ENCODE measurements around the gene TMEM171.
A peak's percentile ranks its signal among the peaks of the same experiment; 100 is the strongest.

Gene TMEM171

GRCh38 chr5:73121119-73121463 is 716 bp downstream of the TMEM171 start:
- no peak for DNase-seq

DNA sequence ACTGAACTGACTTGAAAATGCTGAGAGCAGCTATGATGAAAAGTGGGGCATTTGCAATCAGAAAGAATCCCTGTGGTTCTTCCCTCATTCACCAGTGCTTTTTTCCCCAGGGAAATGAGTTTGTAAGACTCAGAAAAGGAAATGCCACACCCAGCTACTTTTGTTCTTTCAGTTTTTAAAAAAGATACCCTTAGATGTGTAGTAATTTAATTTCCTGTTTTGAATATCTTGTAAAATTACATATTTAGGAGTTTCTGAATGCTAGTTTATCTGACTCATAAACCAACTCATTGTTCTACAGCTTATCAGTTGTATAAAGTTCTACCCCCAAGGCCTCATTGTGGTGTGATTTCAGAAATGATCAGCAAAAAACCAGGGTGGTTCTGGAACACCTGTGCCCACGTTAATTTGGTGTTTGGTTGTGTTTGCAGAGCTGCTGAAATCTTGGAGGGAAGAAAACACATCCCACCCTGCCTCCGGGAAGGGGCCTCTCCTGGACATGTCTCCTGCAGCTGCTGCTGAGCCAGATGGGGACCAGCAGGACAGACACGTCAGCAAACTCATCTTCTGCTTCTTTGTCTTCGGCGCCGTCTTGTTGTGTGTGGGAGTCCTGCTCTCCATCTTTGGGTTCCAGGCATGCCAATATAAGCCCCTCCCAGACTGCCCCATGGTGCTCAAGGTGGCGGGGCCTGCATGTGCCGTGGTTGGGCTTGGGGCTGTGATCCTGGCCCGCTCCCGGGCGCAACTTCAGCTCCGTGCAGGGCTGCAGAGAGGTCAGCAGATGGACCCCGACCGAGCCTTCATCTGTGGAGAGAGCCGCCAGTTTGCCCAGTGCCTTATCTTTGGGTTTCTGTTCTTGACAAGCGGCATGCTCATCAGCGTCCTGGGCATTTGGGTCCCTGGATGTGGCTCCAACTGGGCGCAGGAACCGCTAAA is 2.8 kb downstream of the TMEM171 start:
- no peak for DNase-seq

GRCh38 chr5:73125289-73125688 is 4.9 kb downstream of the TMEM171 start:
- no peak for DNase-seq

GRCh38 chr5:73126381-73126780 is 6.0 kb downstream of the TMEM171 start:
- no peak for DNase-seq

DNA sequence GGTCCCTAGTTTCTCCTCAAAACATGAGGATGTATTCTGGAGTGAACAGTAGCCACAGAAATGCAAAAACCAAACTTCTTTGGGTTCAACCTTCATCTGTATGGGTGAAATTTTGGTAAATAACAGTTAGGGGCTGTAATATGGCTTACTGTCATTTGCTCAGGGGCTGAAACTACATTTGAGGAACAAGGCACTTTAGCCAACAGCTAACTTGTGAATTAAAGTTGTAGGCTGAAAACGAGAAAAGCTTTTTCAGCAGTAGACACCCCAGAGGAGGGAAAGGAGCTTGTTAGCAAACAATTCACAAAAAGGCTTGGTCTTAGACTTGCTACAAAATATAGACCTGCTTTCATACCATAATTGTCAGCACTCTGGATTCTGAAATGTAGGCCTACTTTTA is 6.6 kb downstream of the TMEM171 start:
- no peak for DNase-seq

- no peak for DNase-seq
Observed at GRCh38 chr5:73129143-73129542, 8.8 kb downstream of the TMEM171 start.

- DNase-seq = no peak
Observed at GRCh38 chr5:73130811-73131210, 10.4 kb downstream of the TMEM171 start.

DNA sequence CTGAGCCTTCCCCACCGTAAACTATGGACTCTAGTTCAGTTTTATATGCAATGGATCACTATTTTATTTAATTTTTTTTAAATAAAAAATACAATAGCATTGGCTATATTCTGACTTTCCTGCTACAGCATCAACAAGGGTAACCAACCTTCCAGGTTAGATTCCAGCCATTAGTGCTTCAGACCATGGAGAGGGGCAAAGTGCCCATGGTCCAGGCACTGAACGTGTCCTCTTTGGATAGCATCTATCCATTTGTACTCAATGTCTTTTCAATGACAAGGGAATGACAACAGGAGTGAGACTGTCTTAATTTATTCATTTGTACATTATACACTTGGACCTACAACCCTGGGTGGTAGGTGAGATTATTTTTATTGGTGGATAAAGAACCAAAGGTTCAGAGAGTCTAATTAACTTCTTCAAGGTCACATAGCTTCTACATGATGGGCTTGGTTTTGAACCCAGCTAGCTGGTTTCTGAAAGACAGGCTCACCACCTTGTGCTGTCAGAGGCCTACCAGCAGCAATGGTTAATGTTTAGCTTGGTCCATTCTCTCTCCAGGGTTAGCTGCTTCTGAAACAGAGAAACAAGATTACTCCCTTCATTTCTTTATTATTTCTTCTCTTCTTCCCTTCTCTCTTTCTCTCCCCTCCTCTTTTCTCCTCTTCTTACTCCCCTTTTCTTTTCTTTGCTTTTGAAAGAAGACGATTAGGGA is 11.5 kb downstream of the TMEM171 start:
- no peak for DNase-seq

DNA sequence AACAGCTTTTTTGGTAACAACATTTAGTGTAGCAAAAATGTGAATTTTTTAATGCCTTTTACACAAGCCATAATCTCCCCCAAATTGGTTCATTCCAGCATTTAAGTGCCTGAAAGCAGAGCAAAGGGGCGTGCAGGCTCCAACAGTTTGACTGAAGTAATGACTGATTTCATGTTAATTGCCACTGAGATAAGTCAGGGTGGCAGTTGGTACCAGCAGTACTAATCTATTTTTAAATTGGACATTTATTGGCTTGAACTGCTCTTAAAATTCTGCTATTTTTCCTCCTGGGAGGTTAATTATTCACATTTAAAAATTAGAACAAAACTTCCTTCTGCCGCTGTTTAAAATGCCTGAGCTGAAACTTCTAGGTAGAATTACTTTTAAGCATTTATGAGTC is 12.4 kb downstream of the TMEM171 start:
- DNase-seq = no peak

GRCh38 chr5:73135021-73135420 is 14.6 kb downstream of the TMEM171 start:
- DNase-seq = no peak

GRCh38 chr5:73135429-73136054 is 15.2 kb downstream of the TMEM171 start:
- DNase-seq = peak; percentile 49

- DNase-seq = no peak
Observed at GRCh38 chr5:73136055-73136562, 15.7 kb downstream of the TMEM171 start.

DNA sequence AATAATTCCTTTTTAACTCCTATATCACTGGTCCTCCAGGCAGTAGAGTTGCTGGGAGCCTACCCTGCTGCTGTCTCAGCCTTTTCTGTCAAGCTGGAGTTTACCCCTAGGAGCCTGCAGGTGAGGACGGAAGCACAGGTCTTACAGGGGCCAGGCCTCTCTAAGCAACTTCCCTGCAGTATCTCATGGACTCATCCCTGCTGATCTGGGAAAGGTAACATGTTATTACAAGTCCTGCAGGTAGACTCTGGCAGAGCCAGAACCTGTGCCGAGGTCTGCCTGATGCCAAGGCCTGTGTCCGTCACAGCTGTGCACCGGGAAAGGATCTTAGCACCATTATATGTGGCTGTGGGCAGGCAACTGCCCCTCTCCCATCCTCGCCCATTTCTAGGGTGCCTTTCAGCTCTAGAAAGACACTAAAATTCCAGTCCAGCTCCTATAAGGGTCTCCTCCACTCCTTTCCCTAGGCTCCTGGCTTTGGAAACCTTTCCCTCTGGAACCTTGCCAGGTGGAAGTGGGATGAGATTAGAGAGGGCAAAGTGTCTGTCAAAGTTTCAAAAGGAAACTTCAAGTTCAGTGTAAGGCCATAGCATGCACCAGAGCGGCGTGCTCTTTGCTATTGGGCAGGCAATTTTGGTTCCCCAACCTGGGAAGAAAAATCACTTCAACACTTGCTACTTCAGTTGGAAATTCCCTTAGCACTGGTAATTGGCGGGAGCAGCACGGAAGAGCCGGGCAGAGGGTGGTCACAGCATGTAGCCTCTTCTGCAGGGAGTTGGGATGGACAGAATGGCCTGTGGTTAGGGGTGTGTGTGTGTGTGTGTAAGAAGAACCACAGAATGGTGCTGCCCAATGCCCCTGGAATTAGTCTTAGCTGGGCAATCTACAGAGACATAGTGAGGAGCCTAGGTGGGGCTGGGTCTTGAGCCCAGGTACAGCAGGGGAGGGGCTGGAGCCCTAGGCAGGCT is 17.5 kb downstream of the TMEM171 start:
- DNase-seq = no peak

DNA sequence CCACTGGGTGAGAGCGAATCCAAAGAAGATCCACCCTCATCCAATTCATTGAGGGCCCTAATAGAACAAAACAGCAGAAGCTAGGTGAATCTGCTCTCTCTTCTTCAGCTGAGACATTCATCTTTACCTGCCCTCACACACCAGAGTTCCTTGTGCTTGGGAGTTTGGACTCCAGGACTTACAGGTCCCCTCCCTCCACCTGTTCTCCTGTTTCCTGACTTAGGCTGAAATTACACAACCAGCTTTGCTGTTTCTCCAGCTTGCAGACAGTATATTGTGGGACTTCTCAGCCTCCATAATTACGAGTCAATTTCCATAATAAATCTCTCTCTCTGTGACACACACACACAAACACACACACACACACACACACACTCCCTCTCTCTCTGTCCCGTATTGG is 19.1 kb downstream of the TMEM171 start:
- no peak for DNase-seq

DNA sequence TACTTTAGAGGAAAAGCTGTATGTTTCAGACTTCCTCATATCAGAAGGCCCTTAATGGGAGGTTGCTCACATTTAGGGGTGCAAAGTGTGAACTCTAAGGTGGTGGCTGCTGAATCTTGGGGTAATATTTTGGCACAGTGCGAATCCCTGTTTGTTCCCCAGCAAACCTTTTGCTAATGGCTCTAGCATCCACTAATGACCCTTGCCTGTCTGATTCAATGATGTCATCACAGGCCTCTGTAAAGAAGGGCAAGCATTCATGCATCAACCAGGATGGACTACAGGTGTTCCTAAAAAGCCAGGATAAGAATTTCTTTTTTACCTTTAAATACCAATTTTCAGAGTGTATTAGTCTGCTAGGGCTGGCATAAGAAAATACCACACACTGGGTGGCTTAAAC is 20.4 kb downstream of the TMEM171 start:
- DNase-seq = no peak

DNA sequence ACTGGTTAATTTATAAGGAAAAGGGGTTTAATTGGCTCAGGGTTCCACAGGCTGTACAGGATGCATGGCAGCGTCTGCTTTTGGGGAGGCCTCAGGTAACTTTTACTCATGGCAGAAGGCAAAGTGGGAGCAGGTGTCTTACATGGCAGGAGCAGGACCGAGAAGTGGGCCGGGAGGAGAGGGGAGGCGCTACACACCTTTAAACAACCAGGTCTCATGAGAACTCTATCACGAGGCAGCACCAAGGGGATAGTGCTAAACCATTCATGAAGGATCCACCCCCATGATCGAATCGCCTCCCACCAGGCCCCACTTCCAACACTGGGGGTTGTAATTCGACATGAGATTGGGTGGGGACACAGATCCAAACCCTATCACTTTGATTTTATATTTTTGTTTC is 21.7 kb downstream of the TMEM171 start:
- no peak for DNase-seq

GRCh38 chr5:73143716-73144115 is 23.3 kb downstream of the TMEM171 start:
- no peak for DNase-seq

- no peak for DNase-seq
Observed at GRCh38 chr5:73149540-73149939, 29.2 kb downstream of the TMEM171 start.

DNA sequence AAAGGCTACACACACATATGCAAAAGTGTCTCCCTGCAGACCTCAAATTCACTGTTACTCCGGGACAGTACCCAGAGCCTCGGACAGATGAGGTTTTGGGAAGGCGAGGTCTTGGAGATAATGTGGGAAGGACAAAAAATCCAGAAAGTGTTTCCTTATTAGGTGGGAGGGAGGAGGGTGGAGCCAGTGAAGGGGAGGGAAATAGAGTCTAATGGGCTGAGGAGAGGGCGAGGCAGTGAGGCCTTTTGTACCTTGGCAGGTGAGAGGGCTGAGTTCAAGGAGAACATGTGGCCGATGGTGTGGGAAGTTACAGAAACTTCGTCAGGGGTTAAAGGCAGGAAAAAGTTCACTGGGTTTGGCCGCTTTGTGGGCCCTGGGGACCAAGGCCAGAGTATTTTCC is 30.5 kb downstream of the TMEM171 start:
- DNase-seq = no peak

- no peak for DNase-seq
Observed at GRCh38 chr5:73151766-73152410, 31.5 kb downstream of the TMEM171 start.

- no peak for DNase-seq
Observed at GRCh38 chr5:73152411-73153388, 32.3 kb downstream of the TMEM171 start.

All from NCI-H1436 (cell line).